ENCODE data around the gene ZNF544.

ZNF544 gene

DNA sequence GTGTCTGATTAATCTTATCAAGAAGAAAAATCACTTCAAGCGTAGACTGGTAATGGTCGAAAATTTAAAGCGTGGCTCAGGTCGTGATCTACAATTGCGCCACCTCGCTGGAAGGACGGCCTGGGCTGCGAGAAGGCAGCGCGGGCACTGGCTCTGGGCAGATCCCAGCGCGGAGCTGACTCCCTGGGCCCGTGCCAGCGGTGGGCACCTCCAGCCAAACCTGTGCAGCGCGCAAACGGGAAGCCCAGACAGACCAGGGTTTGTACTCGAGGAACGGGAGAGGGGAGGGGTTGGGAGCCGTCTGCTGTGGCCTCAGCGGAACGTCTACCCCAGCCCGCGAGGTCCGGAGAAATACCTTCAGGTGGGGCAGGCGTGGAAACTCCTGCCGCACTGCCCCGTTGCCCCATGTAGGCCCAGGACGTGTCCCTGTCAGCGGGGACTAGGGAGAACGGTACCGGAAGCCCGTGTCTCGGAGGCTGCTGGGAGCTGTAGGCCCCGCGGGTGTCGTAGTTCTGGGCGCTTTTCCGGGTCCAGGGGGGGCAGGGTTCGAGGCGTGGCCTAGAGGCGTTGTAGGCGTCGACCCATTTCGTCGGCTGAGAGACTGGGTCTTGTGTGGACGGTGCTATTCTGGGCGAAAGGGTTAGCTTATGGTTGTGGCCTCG is 24.8 kb upstream of the ZNF544 start:
- in situ Hi-C loops (cut with HindIII; ENCODE audit: low sequenced_read_pairs): no loop called here
- TF ChIP-seq, protein P1, sequence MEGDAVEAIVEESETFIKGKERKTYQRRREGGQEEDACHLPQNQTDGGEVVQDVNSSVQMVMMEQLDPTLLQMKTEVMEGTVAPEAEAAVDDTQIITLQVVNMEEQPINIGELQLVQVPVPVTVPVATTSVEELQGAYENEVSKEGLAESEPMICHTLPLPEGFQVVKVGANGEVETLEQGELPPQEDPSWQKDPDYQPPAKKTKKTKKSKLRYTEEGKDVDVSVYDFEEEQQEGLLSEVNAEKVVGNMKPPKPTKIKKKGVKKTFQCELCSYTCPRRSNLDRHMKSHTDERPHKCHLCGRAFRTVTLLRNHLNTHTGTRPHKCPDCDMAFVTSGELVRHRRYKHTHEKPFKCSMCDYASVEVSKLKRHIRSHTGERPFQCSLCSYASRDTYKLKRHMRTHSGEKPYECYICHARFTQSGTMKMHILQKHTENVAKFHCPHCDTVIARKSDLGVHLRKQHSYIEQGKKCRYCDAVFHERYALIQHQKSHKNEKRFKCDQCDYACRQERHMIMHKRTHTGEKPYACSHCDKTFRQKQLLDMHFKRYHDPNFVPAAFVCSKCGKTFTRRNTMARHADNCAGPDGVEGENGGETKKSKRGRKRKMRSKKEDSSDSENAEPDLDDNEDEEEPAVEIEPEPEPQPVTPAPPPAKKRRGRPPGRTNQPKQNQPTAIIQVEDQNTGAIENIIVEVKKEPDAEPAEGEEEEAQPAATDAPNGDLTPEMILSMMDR (IDR thresholded peaks at IDR 0.05; ENCODE audit: low read depth, low read length): no peak
- no peak for DNase-seq (ENCODE audit: low read depth, low spot score)
- H3K4me3 ChIP-seq (ENCODE audit: low read depth, low read length): no peak overlapping the region

DNA sequence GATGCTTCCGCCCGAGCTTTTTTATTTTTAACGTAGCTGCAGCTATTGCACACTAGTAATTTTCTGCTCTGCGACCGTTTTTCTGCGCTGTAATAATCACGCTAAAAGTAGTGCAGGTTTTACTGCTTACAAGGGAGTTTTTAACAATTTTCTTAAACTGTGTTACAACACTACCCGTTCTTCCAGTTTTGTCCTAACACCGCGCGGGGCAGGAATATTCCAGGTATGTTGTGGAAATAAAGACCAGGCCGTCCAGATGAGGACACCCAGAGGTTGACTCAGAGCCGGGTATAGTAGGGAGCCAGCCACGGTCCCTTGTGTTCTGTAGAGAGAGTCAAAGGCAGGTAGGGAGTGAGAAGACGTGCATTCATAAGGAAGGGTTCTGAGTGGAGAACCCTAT is 24.1 kb upstream of the ZNF544 start:
- in situ Hi-C loops (cut with HindIII; ENCODE audit: low sequenced_read_pairs): no loop called here
- no peak for DNase-seq (ENCODE audit: low read depth, low spot score)
- no peak overlapping the region for H3K4me3 ChIP-seq (ENCODE audit: low read depth, low read length)
- TF ChIP-seq, protein P1 (IDR thresholded peaks at IDR 0.05; ENCODE audit: low read depth, low read length): no peak

DNA sequence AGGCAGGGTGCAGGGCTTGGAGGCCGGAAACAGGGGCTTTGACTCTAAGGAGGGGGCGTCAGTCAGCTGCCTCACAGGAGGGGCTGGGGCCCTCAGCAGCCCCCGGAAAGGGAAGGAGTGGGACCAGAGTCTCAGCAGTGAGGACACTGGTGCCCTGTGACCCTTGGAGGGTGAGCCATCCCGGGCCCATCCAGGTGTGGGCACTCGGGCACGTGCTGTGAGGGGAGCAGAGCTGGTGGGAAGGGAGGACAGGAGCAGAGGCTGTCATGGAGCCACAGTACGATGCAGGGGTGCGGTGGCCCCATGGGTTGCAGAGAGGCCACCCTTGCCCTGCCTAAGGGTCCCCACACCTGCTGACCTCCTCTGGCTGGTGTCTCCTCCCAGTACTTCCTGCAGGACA is 19.1 kb upstream of the ZNF544 start:
- TF ChIP-seq, protein P1 (IDR thresholded peaks at IDR 0.05; ENCODE audit: low read depth, low read length): no peak
- DNase-seq (ENCODE audit: low read depth, low spot score): no peak
- in situ Hi-C loops (cut with HindIII; ENCODE audit: low sequenced_read_pairs): no loop called here
- no peak overlapping the region for H3K4me3 ChIP-seq (ENCODE audit: low read depth, low read length)

DNA sequence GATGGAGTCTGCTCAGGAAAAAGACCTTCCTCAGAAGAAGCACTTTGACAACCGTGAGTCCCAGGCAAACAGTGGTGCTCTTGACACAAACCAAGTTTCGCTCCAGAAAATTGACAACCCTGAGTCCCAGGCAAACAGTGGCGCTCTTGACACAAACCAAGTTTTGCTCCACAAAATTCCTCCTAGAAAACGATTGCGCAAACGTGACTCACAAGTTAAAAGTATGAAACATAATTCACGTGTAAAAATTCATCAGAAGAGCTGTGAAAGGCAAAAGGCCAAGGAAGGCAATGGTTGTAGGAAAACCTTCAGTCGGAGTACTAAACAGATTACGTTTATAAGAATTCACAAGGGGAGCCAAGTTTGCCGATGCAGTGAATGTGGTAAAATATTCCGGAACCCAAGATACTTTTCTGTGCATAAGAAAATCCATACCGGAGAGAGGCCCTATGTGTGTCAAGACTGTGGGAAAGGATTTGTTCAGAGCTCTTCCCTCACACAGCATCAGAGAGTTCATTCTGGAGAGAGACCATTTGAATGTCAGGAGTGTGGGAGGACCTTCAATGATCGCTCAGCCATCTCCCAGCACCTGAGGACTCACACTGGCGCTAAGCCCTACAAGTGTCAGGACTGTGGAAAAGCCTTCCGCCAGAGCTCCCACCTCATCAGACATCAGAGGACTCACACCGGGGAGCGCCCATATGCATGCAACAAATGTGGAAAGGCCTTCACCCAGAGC is 16.2 kb upstream of the ZNF544 start:
- H3K4me3 ChIP-seq (ENCODE audit: low read depth, low read length): no peak overlapping the region
- DNase-seq (ENCODE audit: low read depth, low spot score): no peak
- in situ Hi-C loops (cut with HindIII; ENCODE audit: low sequenced_read_pairs): no loop called here
- TF ChIP-seq, protein P1 (IDR thresholded peaks at IDR 0.05; ENCODE audit: low read depth, low read length): no peak

DNA sequence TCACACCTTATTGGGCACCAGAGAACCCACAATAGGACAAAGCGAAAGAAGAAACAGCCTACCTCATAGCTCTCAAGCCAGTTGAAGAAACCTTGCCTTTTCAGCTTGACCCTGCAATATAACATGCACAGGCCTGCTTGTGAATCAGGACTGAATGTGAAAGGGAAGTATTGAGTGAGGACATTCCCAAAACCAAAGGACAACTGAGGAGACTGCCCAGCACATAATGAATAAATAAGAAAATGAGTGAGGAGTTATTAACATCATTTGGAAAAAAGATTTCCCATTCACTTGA is 15.7 kb upstream of the ZNF544 start:
- DNase-seq (ENCODE audit: low read depth, low spot score): no peak
- in situ Hi-C loops (cut with HindIII; ENCODE audit: low sequenced_read_pairs): no loop called here
- TF ChIP-seq, protein P1 (IDR thresholded peaks at IDR 0.05; ENCODE audit: low read depth, low read length): no peak
- H3K4me3 ChIP-seq (ENCODE audit: low read depth, low read length): no peak overlapping the region

DNA sequence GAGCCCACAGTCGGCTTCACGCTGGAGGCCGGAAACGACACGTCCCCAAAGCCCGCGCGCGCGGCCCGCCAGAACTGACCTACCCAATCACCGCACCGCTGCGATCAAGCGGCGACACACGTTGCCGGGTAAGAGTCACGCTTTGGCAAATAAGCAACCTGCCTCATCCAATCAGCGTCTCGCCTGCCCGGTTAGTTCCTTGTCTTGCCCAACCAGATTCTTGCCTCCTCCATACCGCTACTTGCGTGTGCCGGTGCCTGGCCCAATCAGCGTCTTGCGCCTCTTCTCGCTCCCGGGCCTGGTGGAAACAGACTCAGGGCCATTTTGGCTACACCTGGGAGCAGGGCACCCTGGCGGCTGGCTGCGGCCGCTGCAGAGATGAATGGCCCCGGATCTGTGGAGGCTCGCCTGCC is 11.6 kb upstream of the ZNF544 start:
- in situ Hi-C loops (cut with HindIII; ENCODE audit: low sequenced_read_pairs): no loop called here

More for the DNA sequence above, 11.6 kb upstream of the ZNF544 start:
- TF ChIP-seq, protein P1 (IDR thresholded peaks at IDR 0.05; ENCODE audit: low read depth, low read length): no peak
- DNase-seq (ENCODE audit: low read depth, low spot score): no peak
- H3K4me3 ChIP-seq (ENCODE audit: low read depth, low read length): no peak overlapping the region

All from astrocyte of the spinal cord (primary cell).